HG03442 (cell line): ENCODE results near the gene DDX27.

Source experiments
- ATAC-seq: cut with Tn5 transposase; IDR thresholded peaks from one replicate; pipeline ENCODE4 v1.9.1; 2021; ENCODE audit warnings: mild to moderate bottlenecking, moderate library complexity; ENCODE audit not compliant: unreplicated experiment

The DDX27 gene

DNA sequence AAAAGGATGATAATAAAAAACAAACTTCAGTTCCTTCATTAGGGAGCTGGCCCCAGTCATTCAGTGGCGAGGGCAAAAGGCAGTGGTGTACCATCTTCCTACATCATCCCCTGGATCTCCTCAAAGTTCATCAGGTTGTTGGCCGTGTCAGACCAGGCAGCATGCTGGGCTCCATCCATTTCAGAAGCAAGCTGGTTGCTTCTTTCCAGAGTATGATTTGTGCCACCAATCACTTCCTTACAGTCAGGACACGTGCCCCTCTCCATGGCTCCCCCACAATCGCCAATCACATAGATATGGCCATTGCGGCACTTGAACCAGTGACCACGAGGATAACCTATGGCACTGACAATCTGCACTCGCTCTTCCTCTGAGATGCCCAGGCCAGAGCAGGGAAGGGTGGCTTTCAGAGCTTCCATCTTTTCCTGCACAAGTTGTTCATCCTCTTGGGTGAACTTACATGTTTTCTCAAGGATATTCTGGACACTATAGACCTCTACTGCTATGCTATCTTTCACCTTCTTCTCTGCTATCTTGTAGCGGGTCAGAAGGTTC, 28.0 kb downstream of the DDX27 start:
- ATAC-seq, result no peak

DNA sequence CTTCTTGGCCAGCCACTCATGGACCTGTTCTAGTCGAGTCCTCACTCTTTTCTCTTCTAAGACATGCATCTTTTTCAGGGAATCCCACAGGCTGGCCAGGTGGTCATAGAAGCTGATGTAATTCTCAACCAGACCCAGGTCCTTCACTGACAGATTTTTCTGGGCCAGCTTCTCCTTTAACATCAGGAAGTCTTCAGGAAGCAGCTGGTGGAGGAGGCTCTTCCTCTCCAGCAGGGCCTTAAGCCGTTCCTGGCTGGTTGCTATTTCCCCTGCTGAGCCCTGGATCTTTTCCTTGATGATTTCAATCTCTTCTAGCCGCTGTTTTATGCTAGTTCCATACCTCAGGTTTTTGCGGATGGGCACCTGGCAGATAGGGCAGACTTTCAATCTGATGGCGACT, 28.6 kb downstream of the DDX27 start:
- ATAC-seq, result no peak

DNA sequence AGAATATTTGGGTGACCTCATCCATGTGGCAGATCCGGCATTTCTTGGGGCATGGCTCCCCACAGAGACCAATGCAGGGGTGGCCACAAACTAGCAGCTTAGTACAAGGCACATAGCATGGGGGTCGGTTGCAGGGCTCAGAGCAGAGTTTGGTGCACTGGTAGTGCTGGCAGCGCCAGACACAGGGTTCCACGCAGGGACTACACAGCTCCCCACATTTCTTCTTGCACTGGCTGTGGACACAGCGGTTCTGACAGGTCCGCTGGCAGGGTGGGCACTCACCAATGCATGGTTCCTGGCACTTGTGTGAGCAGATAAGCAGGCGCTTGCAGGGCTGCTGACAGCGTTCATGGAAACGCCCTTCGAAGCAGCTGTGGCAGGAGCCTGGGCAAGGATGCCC, 29.1 kb downstream of the DDX27 start:
- no peak for ATAC-seq

DNA sequence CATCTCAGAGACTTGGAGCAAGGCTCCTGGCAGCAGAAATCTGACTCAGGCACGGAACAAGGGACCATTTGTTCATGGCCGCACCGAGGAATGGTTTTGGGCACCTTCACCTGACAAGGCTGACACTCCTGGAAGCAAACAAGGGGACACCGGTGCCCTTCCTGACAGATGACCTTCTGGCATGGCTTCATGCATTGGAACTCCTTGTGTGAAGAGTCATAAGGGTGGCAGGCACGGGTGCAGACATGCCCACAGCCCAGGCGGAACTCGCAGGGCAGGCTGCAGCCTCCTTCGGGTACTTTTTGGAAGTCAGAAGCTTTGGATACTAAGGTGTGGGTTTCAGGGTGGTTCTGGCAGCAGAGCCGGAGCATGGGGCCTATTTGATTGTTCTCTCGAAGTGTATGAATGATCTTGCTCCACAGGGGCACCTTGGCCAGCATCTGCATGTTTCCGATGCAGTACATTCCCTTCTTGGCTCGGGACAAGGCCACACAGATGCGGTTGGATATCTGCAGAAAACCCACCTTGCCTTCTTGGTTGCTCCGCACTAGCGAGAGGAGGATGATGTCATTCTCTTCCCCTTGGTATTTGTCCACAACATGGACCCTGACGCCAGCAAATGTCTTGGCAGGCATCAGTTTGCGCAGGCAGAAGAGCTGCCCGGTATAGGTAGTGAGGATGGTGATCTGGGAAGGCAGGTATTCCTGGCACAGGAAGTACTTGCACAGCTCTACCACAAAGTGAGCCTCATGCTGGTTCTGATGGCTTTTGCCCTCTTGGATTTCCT, 29.9 kb downstream of the DDX27 start:
- ATAC-seq, result no peak

- ATAC-seq, result no peak
These were observed 33.5 kb downstream of the DDX27 start for GRCh38 chr20:49252556-49253350.

DNA sequence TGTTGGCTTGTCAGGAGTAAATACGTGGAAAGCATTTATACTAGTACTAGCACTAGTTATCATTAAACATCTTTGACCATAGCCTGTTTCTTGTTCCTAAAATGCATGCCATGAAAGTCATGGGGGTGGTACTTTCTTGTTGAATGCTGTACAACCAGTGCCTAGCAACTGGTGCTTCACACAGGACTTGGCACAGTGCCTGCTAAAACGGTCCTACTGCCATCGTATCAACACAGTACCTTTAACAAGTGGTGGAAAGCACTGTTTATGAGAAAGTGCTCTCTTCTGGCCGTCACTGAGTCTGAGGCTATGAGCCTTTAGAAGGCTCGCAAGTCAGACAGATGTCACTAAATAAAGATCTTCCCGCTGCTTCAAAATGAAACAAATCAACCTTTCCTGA, 37.0 kb downstream of the DDX27 start:
- ATAC-seq, result no peak

- no peak for ATAC-seq
These were observed 40.1 kb downstream of the DDX27 start for GRCh38 chr20:49259284-49259683.

DNA sequence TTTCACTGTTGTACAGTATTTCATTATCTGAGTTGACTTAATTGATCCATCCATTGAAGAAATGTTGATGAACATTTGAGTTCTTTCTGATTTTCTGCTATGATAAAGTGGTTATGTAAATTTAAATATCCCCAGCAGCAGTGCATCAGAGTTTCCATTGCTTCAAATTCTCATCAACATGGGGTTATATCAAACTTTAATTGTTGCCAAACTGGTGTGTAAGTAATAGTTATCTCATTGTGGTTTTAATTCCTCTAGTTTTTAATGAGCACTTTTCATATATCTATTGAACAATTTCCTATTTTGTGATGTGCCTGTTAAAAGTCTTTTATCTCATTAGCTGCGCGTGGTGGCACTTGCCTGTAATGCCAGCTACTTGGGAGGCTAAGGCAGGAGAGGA, 40.6 kb downstream of the DDX27 start:
- ATAC-seq, result no peak

DNA sequence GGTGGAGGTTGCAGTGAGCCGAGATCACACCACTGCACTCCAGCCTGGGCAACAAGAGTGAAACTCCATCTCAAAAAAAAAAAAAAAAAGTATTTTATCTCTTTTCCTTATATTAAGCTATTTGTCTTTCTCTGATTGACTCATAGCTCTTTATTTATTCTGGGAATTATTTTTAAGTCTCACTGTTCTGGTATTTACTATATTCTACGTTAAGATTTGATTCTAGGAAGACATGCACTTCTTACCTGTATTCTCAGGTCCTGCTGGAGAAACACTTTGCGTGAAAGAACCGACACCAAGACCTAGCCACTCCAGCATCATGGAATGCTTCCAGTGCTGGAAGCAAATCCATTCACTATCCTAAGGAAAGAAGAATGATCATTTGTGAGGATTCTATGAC, 41.0 kb downstream of the DDX27 start:
- no peak for ATAC-seq

DNA sequence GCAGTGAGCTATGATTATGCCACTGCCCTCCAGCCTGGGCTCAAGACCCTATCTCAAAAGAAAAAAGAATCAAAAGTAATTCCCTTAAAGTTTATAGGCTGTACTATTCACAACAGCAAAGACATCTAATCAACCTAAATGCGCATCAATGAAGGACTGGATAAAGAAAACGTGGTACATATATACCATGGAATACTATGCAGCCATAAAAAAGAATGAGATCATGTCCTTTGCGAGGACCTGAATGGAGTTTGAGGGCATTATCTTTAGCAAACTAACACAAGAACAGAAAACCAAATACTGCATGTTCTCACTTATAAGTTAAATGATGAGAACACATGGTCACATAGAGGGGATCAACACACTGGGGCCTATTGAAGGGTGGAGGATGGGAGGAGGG, 42.0 kb downstream of the DDX27 start:
- no peak for ATAC-seq

DNA sequence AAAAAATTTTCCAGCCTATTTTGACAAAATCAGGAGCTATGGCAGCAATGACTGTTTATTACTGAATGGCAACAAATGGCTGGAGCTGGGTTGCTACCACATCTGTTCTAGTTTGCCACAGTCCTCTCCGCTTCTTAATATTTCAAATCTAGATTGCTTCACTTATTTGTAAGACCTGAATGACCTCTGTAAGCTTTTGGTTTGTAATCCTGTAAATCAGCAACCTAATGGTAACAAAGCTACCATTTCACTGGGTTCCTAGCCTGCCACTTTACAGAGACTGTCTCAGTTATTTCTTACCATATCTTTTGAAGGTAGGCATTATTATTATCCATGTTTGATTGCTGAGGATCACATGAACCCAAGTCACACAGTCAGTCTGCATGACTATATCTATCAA, 43.2 kb downstream of the DDX27 start:
- ATAC-seq, result no peak

- ATAC-seq, result no peak
These were observed 48.1 kb downstream of the DDX27 start for GRCh38 chr20:49267327-49267726.

DNA sequence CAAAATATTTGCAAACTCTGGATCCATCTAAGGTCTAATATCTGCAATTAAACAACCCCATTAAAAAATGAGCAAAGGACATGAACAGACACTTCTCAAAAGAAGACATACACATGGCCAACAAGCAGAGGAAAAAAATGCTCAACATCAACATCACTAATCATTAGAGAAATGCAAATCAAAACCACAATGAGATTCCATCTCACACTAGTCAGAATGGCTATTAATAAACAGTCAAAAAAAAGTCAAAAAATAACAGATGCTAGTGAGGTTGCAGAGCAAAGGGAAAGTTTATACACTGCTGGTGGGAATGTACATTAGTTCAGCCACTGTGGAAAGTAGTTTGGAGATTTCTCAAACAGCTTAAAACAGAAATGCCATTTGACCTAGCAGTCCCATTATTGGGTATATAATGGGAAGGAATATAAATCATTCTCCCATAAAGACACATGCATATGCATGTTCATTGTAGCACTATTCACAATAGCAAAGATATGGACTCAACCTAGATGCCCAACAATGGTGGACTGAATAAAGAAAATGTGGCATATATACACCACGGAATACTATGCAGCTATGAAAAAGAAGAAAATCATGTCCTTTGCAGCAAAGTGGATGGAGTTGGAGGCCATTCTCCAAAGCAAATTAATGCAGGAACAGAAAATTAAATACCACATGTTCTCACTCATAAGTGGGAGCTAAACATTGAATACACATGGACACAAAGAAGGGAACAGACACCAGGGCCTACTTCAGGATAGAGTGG, 49.6 kb downstream of the DDX27 start:
- no peak for ATAC-seq

DNA sequence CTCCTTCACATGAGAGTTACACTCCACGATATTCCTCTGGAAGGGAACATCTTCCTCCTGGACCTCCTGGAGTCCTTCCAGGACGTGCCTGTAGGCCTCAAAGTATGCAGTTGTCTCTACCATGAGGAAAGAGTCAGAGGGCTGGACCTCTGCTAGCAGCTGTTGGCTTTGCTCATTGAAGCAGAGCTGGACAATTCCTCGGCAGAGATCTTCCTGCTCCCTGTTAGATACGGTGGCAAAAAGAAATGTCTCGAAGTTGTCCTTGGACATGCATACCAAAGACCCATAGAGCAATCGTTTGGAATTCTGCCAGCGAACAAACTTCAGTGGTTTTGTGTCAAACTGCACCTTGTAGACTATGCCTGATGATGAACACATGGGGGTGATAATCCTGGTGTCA, 51.0 kb downstream of the DDX27 start:
- no peak for ATAC-seq

- no peak for ATAC-seq
These were observed 51.5 kb downstream of the DDX27 start for GRCh38 chr20:49270736-49271135.

GRCh38 chr20:49272654-49273053, 53.4 kb downstream of the DDX27 start:
- no peak for ATAC-seq

GRCh38 chr20:49273696-49274277, 54.6 kb downstream of the DDX27 start:
- no peak for ATAC-seq

GRCh38 chr20:49275216-49275615, 56.0 kb downstream of the DDX27 start:
- ATAC-seq, result no peak

- ATAC-seq, result no peak
These were observed 56.4 kb downstream of the DDX27 start for GRCh38 chr20:49275636-49276035.

DNA sequence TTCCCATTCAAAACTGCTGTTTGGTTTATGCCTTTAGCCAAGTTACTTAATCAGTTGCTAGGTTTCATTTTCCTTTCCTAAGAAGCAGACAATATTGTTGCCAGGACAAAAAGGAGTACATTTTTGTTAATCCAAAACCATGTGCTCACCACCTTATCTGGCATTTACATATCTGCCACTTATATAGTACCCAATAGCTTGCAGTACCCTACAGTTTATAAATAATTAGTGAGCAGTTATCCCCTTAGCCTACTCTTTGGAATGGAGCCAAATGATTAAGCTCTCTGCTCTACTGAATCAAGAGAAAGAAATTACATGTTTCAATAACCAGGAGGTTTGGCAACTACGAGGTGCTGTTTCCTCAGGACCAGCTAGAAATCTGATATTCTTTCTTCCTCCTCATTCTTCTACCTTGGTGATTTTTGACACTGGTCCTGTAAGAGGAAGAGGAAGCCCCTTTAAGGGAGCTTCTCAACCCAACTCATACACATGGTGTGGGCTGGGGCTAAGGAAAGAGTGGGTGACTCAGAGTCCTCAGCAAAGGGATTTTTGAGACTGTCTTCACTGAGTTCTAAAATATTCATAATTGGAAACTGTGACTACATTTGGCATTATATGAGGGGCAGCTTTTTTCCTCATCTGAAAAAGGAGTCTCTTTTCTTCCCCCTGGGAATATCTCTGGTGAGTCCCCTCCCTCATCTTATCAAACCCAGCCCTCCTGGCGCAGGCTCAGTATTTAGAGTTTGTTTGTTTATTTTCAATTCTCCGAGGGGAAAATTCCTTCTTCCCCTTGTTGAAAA, 57.1 kb downstream of the DDX27 start:
- ATAC-seq, result no peak
